ENCODE measurements around the gene LARP1B.
A peak's percentile ranks its signal among the peaks of the same experiment; 100 is the strongest.
"Not testable (repeated sequence)": the region's sequence is repeated elsewhere in the genome, so short reads cannot be mapped to it uniquely, and the experiment has no call there.

LARP1B gene

GRCh38 chr4:128060699-128061565 lies at the start of gene LARP1B:
TSS of gene LARP1B (plus strand) at chr4:128061312. CDS start at chr4:128074952, 13,640 bp downstream.
- DNase-seq, result peak; percentile 52 to 93 (median 89)

DNA sequence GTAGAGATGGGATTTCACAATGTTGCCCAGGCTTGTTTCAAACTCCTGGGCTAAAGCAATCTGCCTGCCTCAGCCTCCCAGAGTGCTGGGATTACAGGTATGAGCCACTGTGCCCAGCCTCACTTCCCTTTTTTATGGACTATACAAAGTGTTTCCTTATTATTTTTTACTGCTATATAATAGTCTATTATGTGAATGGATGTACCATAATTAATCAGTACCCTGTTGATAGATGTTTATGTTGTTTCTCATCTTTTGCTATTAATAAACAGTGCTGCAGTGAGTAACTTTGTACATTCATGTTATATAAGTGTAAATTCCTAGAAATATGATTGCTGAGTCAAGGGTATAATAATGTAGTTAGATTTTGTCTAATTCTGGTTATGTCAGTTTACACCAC lies 35.8 kb upstream of the LARP1B start:
- no peak for DNase-seq

DNA sequence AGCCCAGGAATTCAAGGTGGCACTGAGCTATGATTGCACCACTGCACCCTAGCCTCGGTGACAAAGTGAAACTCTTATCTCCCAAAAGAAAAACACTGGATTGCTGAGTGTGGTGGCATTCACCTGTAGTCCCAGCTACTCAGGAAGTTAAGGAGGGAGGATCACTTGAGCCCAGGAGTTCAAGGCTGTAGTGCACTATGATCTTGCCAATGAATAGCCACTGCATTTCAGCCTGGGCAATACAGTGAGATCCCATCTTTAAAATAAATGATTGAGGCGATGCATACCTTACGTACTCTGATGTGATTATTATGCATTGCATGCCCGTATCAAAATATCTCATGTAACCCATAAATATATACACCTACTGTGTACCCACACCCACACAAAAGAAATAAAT lies 31.2 kb upstream of the LARP1B start:
- DNase-seq, result no peak

DNA sequence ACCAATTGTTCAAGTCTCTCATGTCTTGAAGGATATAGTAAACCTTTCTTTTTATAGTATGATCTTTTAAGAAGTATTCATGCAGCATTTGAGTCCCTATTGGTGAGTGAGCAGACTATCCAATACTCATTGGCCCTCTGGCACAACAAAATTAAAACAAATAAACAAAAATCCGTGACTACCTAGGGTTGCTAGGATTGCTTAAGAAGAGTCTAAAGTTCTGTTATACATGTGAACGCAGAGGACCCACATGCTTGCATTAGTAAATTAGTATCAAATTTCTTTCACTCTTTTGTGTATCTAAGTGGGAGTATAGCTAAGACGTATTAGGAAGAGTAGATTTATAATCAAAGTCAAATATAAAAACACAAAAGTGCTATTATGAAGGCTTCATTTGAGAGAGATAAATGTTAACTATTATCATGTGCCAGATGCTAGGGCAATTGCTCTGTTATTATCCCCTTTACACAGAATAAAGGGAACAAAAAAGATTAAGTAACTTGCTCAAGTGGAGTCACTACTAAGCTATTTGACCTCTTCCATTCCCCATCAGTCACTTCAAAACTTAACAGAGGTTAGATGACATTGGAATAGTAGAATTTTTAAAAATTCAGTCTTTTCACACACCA lies 29.2 kb upstream of the LARP1B start:
- no peak for DNase-seq

GRCh38 chr4:128039568-128039967 lies 21.5 kb upstream of the LARP1B start:
- no peak for DNase-seq

DNA sequence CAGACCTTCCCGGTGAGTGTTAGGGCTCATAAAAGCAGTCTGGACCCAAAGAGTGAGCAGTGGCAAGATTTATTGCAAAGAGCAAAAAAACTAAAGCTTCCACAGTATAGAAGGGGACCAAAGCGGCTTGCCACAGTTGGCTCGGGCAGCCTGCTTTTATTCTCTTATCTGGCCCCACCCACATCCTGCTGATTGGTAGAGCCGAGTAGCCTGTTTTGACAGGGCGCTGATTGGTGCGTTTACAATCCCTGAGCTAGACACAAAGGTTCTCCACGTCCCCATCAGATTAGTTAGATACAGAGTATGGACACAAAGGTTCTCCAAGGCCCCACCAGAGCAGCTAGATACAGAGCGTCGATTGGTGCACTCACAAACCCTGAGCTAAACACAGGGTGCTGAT lies 14.1 kb upstream of the LARP1B start:
- DNase-seq, result not testable (repeated sequence)

- DNase-seq, result not testable (repeated sequence)
These were observed 13.6 kb upstream of the LARP1B start for GRCh38 chr4:128047514-128047913.

DNA sequence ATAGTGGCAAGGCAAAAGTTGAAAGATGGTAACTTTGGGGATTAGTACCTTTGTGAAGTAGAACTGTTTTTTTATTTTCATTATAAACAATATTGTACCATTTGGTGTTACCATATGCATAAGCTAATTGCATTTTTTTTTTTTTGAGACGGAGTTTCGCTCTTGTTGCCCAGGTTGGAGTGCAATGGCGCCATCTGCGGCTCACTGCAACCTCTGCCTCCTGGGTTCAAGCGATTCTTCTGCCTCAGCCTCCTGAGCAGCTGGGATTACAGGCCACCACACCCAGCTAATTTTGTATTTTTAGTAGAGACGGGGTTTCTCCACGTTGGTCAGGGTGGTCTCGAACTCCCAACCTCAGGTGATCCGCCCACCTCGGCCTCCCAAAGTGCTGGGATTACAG lies 9.9 kb upstream of the LARP1B start:
- not testable (repeated sequence) for DNase-seq

DNA sequence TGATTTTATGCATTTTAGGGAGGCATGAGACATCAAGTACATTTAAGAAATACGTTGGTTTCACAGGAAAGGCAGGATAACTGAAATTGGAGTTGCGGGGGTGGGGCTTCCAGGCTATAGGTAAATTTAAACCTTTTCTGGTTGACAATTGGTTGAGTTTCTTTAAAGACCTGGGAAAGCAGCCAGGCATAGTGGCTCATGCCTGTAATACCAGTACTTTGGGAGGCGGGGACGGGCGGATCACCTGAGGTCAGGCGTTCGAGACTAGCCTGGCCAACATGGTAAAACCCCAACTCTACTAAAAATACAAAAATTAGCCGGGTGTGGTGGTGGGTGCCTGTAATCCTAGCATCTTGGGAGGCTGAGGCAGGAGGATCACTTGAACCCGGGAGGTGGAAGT lies 6.2 kb upstream of the LARP1B start:
- not testable (repeated sequence) for DNase-seq

DNA sequence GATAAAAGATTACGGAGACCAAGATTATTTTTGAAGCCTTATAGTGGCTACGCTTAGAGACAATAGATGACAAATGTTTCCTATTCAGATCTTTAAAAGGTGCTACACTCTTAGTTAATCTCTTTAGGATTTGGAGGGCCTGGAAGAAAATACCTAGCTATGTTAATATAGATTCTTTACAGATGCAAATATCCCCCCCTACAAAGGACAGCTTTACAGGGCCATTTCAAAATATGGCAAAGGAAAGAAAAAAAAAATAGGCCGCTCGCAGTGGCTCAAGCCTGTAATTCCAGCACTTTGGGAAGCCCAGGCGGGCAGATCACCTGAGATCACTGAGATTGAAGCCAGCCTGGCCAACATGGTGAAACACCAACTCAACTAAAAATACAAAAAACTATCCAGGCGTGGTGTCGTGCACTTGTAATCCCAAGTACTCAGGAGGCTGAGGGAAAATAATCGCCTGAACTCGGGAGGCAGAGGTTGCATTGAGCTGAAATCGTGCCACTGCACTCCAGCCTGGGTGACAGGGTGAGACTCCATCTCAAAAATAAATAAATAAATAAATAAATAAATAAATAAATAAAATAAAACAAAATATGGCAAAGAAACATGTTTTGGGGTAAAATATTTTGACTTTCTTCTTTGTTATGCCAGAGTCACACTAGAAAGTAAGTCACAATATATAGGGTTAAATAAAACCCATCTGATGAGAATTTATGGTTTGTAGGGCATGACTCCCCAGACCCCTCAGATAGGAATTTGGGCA lies 5.5 kb upstream of the LARP1B start:
- not testable (repeated sequence) for DNase-seq

GRCh38 chr4:128056396-128056795 lies 4.7 kb upstream of the LARP1B start:
- DNase-seq, result no peak

DNA sequence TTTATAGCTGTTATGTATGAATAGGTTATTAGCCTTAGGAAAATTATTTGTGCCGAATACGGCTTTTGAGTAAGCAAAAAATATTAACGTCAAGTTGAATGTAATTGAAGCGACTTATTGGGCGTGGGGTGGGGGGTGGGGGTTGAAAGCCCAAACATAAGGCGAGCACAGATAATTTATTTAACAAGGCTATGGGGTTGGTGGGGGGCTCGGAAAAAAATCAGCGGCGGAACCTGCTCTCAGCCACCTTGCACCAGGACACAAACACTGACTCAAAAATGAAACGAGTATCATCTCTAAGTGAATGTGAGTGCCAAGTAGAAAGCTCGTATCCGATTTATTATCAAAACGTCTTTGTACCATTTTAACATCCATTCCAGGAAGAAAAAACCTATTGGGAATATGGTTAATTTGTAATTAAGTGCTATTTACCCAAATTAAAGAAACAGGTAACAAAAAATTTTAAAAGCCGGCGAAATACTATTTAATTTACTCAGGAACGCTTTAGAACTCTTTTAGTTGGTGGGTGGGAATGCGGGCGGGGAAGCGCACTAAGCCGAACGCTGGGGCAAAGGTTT lies 902 bp upstream of the LARP1B start:
- peak in 1 of 58 donors; percentile 0 for DNase-seq

DNA sequence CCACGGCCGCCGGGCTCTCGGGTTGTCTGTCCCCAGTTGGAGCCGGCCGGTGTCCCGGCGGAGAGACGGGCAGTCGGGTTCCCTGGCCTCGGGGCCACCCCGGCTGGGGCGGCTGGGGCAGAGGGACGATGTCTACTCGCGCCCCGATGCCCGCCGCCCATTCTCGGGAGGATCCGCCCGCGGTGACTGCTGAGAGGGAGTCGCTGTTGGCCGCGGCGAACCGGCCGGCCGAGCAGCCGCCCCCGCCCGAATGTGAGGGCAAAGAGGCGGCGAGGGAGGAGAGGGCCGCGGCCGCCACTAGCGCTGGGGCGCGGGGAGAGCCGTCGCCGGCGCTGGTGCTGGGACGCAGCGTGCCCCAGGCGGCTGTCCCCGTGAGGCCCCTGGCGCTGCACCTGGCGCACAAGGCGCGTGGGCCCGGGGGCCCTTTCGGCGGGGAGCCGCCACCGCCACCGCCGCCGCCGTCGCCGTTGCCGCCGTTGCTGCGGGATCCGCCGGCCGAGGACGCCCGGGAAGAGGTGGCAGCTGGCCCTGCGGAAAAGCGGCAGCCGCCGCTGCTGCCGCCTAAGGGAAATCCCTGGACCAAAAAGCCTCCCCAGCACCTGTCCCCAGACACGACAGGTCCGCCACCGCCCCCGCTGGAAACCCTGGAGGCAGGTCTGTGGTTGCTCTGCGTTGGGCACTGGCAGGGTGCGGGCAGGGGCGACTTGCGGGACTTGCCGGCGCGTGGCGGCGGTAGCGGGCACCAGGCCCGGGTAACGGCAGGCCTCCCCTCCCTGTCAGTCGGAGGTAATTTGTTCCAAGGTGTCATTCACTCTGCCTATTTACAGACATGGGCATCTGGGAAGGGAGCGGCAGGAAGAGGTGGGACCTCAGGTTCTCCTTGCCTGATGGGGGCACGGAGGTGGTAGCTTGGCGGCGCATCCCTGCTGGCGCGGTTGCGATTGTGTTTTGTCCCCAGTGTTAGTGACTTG lies 739 bp downstream of the LARP1B start:
- DNase-seq, result peak in 56 of 58 donors; percentile 9 to 77 (median 48)

DNA sequence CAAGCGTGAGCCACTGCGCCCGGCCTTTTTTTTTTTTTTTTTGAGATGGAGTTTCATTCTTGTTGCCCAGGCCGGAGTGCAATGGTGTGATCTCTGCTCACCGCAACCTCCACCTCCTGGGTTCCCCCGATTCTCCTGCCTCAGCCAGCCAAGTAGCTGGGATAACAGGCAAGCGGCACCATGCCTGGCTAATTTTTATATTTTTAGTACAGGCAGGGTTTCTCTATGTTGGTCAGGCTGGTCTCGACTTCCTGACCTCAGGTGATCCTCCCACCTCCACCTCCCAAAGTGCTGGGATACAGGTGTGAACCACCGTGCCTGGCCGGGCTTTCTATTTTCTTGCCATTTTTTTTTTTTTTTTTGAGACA lies 5.3 kb downstream of the LARP1B start:
- DNase-seq, result not testable (repeated sequence)

GRCh38 chr4:128068918-128069317 lies 7.8 kb downstream of the LARP1B start:
- peak in 1 of 58 donors; percentile 2 for DNase-seq

GRCh38 chr4:128076464-128076863 lies 15.4 kb downstream of the LARP1B start:
- no peak for DNase-seq

GRCh38 chr4:128095293-128095692 lies 34.2 kb downstream of the LARP1B start:
- not testable (repeated sequence) for DNase-seq

- DNase-seq, result no peak
These were observed 46.7 kb downstream of the LARP1B start for GRCh38 chr4:128107766-128108165.

- no peak for DNase-seq
These were observed 61.9 kb downstream of the LARP1B start for GRCh38 chr4:128123036-128123435.

DNA sequence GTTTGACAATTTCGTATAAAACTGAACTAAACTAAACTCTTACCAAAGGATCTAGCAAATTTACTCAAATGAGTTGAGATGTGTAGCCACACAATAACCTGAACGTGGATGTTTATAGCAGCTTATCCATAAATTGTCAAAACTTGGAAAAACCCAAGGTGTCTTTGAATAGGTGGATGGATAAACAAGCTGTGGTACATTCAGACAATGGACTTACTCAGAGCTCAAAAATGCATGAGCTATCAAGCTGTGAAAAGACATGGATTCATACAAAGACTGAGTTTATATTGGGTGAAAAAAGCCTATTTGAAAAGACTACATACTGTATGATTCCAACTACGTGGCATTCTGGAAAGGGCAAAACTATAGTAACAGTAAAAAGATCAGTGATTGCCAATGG lies 69.5 kb downstream of the LARP1B start:
- no peak for DNase-seq
